Activated effector memory CD4-positive, alpha-beta T cell treated with anti-CD3 and anti-CD28 coated beads, Interleukin-2, amount 50 U/mL, for 16 hours (primary cell): ENCODE measurements around the gene KLHL29.

Experiments
- DNase-seq: peaks from one replicate; pipeline ENCODE4 v3.0.0-alpha.2; 2020

KLHL29 gene

DNA sequence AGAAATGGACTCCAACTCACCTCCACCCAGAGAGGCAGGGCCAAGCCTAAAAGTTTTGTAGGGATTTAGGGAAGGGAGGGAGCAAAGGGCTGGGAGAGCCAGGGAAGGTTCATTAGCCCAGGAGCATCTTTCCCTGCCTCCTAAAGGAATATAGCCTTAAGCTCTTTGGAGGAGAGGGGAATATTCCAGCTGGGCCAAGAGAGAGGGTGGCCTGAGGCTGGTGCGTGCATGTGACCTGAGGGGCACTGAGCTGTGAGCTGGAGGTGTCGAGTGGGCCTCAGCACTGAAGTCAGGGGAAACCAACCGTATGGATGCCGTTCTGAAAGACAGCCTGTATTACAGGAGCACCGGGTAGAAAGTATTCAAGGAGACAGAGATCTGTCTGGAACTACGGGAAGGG lies 112.6 kb downstream of the KLHL29 start:
- DNase-seq = no peak

DNA sequence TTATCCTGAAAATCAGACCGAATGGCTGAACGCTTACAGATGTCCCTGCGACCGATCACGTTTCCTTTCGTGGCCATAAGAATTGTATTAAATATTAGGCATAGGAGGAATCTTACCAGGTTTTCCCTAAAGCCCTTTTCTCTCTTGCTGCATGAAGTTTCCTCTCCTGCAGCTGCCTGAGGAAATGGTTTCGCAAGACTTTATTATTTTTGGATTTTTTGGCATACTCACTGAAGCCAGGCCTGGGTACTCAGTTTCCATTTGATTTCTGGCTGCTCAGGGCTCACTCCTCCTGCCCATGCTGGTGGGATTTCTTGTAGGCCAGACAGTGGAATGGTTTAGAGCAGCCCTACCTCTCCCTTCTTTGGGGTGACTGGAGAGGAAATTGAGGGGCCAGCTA lies 114.0 kb downstream of the KLHL29 start:
- no peak for DNase-seq

- no peak for DNase-seq
These were observed 114.5 kb downstream of the KLHL29 start for GRCh38 chr2:23499439-23499838.

DNA sequence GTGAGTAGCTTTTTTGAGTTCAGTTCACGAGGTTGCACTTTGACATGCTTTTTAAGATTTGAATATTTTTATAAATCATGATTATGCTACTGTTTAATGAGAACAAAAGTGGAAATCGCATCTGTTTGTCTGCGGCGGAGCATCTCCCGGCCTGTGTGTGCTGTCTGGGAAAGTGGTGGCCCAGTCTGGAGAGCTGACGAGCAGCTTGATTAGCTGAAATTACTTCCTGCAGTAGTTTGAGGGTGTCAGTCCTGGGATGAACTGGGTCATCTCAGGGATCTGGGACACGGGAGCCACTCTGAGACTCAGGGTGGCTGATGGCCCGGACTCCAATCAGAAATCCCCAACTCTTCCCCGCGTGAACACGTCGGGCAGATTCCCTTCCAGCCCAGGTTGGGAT lies 115.9 kb downstream of the KLHL29 start:
- no peak for DNase-seq

DNA sequence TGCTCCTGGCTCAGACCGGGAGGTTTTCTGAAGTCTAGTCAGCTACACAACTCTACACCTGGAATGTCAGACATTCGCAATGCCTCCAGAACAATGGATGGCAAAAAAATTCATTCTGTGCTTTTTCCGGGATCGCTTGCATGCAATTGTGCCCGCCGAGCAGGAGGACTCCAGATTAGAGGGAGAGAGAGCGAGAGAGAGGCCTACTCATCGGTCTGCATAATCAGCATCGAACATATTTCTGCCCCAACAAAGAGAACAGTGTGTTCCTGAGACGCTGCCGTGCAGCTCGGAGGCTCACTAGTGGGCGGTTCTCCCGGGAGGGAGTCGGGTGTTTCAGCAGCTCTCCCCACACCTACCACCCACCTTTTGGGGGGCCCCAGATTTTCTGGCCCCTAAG lies 117.1 kb downstream of the KLHL29 start:
- no peak for DNase-seq

DNA sequence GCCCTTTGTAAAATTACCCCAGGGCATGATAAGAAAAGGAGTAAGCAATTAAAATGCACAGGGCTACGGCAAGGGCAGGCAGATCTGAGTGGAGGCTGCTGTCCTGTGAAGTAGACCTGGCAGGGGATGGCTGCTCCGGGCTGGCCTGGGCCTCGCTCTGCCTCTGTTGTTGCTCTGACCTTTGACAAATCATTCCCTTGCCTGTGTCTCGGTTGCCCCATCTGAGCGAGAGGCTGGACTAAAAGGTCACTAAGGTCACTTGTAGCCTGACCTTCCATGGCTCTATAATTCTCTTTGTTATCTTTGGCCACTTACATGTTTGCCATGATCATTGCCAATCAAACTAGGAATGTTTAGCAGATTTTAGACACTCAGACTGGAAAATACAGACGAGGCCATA lies 118.1 kb downstream of the KLHL29 start:
- DNase-seq = no peak

DNA sequence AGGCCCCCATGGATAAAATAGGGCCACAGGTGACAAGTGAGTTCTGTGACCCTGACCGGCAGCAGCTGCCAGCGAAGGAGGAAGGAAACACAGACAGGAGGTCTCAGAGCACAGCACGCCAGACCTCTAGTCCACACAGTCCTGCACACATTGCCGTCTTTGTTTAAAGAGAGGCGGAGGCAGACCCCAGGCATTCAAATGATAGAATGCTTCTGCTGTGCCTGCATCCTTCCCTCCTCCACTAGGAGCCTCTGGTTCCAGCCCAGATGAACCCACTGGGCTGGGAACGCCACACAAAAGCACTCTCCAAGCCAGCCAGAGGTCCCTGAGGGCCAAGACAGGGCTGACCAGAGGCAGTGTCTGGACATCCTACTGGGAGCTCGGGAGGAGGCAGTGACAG lies 118.7 kb downstream of the KLHL29 start:
- no peak for DNase-seq

DNA sequence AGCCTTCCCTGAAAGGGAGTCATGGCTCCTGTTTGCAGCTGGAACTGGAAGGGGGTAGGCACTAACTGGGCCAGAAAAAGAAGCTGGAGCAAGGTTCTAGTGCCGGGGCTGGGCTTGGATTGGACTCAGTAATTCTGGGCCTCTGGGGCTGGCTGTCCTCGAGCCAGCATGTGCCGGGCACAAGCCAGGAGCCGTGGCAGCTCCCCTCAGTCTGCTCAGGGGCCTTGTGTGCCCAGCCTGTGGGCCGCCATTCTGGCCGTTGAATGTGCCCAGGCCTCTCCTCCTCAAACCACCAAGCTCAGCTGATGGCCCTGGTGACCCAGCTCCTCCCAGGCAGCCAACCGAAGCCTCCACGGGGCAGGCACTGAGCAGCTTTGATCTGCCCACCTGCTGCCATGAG lies 119.6 kb downstream of the KLHL29 start:
- no peak for DNase-seq

DNA sequence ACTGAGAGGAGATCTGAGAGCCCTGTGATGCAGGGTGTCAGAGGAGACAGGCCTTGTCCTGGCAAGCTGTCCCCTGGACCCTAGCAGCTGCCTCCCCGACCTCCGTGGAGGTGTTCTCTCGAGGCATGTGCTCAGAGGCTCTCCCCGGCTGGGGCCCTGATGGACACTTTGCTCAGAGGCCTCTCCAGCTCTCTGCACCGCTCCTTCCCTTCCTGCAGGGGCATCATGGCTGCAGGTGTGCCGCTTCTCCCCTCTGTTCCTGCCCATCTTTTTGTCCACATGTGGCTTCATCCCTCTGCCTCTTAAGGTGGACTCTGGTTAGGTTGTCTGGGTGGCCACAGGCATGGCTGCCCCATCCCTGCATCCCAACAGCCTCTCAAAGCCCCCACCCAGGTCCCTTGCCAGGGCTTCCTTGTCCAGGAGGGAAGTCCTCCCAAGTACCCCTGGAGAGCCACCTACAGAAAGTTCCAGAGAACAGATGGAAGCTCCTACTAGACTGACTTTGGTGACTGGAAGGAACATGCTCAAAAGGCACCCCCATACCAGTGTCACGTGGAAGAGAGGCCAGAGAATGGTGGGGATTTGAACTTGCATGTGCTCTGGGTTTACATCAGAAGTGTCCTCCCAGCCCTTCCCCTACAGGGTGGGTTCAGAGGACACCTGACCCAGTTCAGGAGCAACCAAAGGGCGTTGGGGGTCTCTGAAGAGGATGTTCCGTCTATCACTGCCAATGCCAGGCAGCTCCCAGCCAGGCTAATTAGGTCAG lies 120.4 kb downstream of the KLHL29 start:
- DNase-seq = no peak

- no peak for DNase-seq
These were observed 121.0 kb downstream of the KLHL29 start for GRCh38 chr2:23505984-23506380.

GRCh38 chr2:23506531-23507266 lies 121.7 kb downstream of the KLHL29 start:
- no peak for DNase-seq

DNA sequence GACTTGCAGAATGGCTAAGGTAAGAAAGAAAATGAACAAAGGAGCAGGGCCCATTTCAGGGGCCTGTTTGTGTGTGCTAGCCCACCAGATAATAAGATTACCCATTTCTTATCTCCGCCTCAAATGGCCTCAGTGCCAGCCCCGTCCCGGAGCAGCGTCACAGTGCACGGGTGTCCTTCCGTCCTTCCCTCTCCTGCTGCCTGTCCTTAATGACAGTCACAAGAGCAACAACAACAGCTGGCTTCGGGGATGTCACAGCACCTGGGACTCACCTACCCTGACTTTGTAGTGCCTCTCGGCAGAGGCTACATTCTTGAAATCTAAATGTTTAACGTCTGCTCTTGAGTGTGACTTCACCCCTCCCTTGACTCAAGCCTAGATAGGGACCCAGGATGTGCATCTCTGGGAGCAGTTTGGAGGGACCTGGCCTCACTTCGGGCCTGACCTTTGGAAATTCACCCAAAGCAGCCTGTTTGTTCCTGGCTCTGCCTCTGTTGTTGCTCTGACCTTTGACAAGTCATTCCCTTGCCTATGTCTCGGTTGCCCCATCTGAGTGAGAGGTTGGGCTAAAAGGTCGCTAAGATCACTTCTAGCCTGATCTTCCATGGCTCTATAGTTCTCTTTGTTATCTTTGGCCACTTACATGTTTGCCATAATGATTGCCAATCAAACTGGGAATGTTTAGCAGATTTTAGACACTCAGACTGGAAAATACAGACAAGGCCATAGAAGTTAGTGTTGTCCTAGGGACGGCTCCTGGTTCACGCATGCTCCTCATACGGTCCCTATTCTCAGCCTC lies 122.5 kb downstream of the KLHL29 start:
- DNase-seq = no peak

GRCh38 chr2:23508066-23508390 lies 123.0 kb downstream of the KLHL29 start:
- no peak for DNase-seq

DNA sequence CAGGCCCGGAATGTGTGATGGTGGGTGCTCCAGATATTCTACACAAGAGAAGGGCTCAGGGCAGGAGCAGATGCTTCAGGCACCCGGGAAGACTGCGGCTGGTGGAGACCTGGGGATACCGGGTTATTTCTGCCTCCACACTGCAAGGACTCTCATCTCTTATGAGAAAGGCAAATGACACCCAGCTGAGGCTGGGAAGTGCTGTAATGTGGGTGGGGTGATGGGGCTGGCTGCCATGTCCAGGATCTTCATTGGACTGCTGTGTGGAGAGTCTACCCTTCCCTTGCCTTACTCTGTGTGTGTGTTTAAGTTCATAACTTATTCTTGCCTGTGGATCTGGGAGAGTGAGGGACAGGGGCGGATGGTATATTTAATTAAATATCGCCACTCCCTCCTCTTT lies 124.1 kb downstream of the KLHL29 start:
- no peak for DNase-seq

GRCh38 chr2:23509596-23510292 lies 124.8 kb downstream of the KLHL29 start:
- no peak for DNase-seq

GRCh38 chr2:23510471-23510870 lies 125.5 kb downstream of the KLHL29 start:
- no peak for DNase-seq

- no peak for DNase-seq
These were observed 127.8 kb downstream of the KLHL29 start for GRCh38 chr2:23512778-23513177.

GRCh38 chr2:23513245-23513871 lies 128.4 kb downstream of the KLHL29 start:
- no peak for DNase-seq

DNA sequence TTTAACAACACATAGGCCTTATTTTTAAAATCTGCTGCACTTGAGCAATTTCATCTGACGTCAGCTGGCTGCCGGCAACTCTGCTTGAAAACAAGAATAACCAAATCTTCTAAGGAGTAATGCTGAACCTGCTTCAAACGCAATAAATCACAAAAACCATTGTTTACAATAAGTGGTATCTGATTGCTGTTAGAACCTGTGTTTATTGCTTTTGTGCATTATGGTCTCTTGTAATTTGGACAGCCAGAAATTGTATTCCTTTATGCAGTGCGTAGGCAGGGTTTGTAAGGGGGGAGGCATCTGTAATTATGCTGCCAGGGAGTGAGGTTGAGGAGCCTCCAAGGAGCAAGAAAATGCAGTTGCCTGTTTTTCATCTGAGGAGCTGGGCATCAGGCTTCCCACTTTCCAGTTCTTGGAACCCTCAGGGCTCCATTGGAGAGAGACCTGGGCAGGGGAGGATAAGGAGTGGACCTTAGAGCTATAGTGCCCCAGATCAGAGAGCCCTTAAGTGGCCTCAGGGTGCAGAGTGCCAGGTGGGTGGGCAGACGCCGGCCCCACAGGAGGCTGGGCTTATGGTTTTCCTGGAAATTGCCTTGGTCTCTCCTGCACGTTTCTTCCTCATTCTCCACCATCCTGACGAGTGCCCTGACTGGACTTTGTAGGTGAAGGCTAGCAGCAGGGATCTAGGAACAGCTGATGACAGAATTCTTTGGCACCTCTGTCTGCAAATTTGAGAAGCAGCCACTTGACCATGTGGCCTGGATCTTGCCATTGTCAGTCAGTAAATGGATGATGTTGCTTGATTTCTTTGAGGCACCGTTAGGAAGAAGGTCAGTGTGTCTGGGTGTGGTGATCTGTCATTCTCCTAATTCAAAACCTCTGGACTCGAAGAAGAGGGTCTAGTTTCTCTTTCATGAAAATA lies 129.2 kb downstream of the KLHL29 start:
- DNase-seq = no peak

DNA sequence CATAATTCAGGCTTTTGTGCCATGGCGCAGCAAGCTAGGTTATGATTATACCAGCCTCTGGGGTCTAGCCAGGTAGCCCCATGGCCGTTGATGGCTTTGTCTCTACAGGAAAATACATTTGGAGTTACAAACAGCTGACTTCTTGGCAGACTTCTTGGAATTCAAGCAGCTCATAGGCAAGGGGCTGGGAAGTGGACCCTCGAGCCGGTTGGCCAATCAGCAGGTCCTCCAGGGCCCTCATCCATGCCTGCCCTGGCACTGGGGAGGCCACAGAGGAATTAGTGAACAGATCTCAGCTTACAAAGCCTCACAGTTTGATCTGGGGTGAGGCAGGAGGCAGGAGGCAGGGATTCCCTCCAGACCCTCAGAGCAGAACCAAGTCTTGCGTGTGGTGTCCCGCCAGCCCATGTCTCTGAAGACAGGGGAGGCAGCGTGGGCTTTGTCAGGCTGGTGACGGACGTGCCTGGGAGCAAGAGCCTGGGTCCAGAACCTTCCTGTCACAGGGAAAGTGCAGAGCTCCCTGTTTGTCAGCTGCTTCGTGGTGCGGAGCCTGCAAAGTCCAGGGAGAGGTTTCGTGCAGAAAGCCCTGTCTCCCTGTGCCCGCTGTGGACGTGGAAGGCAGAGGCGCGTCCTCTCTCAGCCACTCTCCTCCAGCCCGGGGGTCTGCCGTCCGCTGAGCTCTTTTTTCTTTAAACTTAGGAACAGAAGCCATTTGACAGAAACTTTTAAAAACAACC lies 131.7 kb downstream of the KLHL29 start:
- DNase-seq = no peak
